HepG2 (cell line): Measurements from ENCODE around the gene SERPINA9. TPM values are rescaled to one million over a fixed set of nuclear protein-coding genes. Genes with fewer than 3 reads are reported as not detected.

Experiments used
- AGO1 ChIP-seq: fragments of 200-400 bp; formaldehyde crosslinking; IDR thresholded peaks from 2 replicates; pipeline ENCODE4 v1.6.1; 2017; ENCODE audit warnings: mild to moderate bottlenecking, low read depth, low read length, moderate library complexity; ENCODE audit not compliant: poor library complexity, severe bottlenecking
- AHR ChIP-seq: IDR thresholded peaks from 2 replicates; pipeline ENCODE4 v1.6.1; 2018; ENCODE audit warnings: missing genetic modification reagents, missing compliant biosample characterization
- GTF2F1 ChIP-seq: fragments of 150-350 bp; IDR thresholded peaks from 2 replicates; pipeline ENCODE4 v1.6.1; 2014; ENCODE audit warnings: low read length
- HDAC2 ChIP-seq: sonication (generic); formaldehyde crosslinking; IDR thresholded peaks from 2 replicates; pipeline ENCODE4 v1.4.0; 2020; ENCODE audit warnings: missing genetic modification reagents
- HIVEP1 ChIP-seq: sonication (generic); formaldehyde crosslinking; IDR thresholded peaks from 2 replicates; pipeline ENCODE4 v1.4.0; 2020; ENCODE audit warnings: mild to moderate bottlenecking, missing genetic modification reagents
- JUND ChIP-seq: sonication (generic); formaldehyde crosslinking; IDR thresholded peaks from 2 replicates; pipeline ENCODE4 v1.8.0; 2022; ENCODE audit warnings: mild to moderate bottlenecking, missing genetic modification reagents
- MATR3 ChIP-seq: sonication (generic); formaldehyde crosslinking; IDR thresholded peaks from 2 replicates; pipeline ENCODE4 v1.4.0; 2020; ENCODE audit warnings: missing genetic modification reagents
- MBNL3 ChIP-seq: fragments of 250-450 bp; sonication (Bioruptor Pico); conservative IDR thresholded peaks from 2 replicates; pipeline ENCODE4 v1.8.0; 2022; ENCODE audit warnings: mild to moderate bottlenecking, inconsistent platforms
- MTA3 ChIP-seq: sonication (generic); formaldehyde crosslinking; IDR thresholded peaks from 2 replicates; pipeline ENCODE4 v1.4.0; 2020; ENCODE audit warnings: missing genetic modification reagents
- RORA ChIP-seq: sonication (generic); formaldehyde crosslinking; IDR thresholded peaks from 2 replicates; pipeline ENCODE4 v1.5.0; 2020; ENCODE audit warnings: mild to moderate bottlenecking, missing genetic modification reagents, moderate library complexity
- SETDB1 ChIP-seq: sonication (generic); formaldehyde crosslinking; IDR thresholded peaks from 2 replicates; pipeline ENCODE4 v1.5.1; 2020; ENCODE audit warnings: missing genetic modification reagents, mild to moderate bottlenecking, borderline replicate concordance
- TMF1 ChIP-seq: sonication (generic); formaldehyde crosslinking; IDR thresholded peaks from 2 replicates; pipeline ENCODE4 v1.8.1; 2022; ENCODE audit warnings: low read depth, missing genetic modification reagents
- TOE1 ChIP-seq: sonication (generic); formaldehyde crosslinking; IDR thresholded peaks from 2 replicates; pipeline ENCODE4 v1.4.0; 2020; ENCODE audit warnings: mild to moderate bottlenecking, missing genetic modification reagents
- ZBTB8A ChIP-seq: sonication (generic); formaldehyde crosslinking; IDR thresholded peaks from 2 replicates; pipeline ENCODE4 v1.4.0; 2020; ENCODE audit warnings: mild to moderate bottlenecking, low read depth, missing genetic modification reagents, borderline replicate concordance
- ZFP36L2 ChIP-seq: sonication (generic); formaldehyde crosslinking; IDR thresholded peaks from 2 replicates; pipeline ENCODE4 v1.4.0; 2020; ENCODE audit warnings: missing genetic modification reagents
- ZFP37 ChIP-seq: sonication (generic); formaldehyde crosslinking; IDR thresholded peaks from 2 replicates; pipeline ENCODE4 v1.4.0; 2020; ENCODE audit warnings: missing genetic modification reagents, borderline replicate concordance
- ZNF33A ChIP-seq: sonication (generic); formaldehyde crosslinking; IDR thresholded peaks from 2 replicates; pipeline ENCODE4 v1.5.1; 2020; ENCODE audit warnings: missing genetic modification reagents, mild to moderate bottlenecking, moderate library complexity, borderline replicate concordance
- ZNF383 ChIP-seq: sonication (generic); formaldehyde crosslinking; IDR thresholded peaks from 2 replicates; pipeline ENCODE4 v1.4.0; 2020; ENCODE audit warnings: missing genetic modification reagents, mild to moderate bottlenecking, borderline replicate concordance
- ZNF563 ChIP-seq: sonication (generic); formaldehyde crosslinking; IDR thresholded peaks from 2 replicates; pipeline ENCODE4 v1.8.0; 2022; ENCODE audit warnings: mild to moderate bottlenecking, moderate library complexity, missing genetic modification reagents
- ZNF577 ChIP-seq: sonication (generic); formaldehyde crosslinking; IDR thresholded peaks from 2 replicates; pipeline ENCODE4 v1.4.0; 2020; ENCODE audit warnings: mild to moderate bottlenecking, low read depth, missing genetic modification reagents, borderline replicate concordance
- polyA plus RNA-seq, 8 experiments: library from polyadenylated mRNA; depleted of rRNA in 3 of 8; stranded (reverse) in 7 of 8; unstranded in 1 of 8; fragments of >200 nt; fragmentation: Illumina TruSeq in 4 of 8; extraction: Trizol in 4 of 8; gene quantifications; 2 replicates each; pipeline versions ENCODE4 v1.2.1 to v1.2.3, GENCODE V29; 2011 to 2016; ENCODE audit warnings: low read depth in 4 of 8, missing spikeins in 1 of 8, mixed read lengths in 1 of 8; ENCODE audit not compliant: insufficient read depth in 1 of 8
- total RNA-seq, 5 experiments: library from RNA; depleted of rRNA; stranded (reverse); fragments of >200 nt; fragmentation: Illumina TruSeq; extraction: Trizol; gene quantifications; 2 replicates each; pipeline ENCODE4 v1.2.3, GENCODE V29; 2016; ENCODE audit warnings: low read depth in 1 of 5
- TF ChIP-seq, protein P1 (sequence below): IDR thresholded peaks from 2 replicates; pipeline ENCODE4 v1.6.1; 2016
- TF ChIP-seq, protein P2 (sequence below): sonication (generic); formaldehyde crosslinking; IDR thresholded peaks from 2 replicates; pipeline ENCODE4 v1.9.0; 2021; ENCODE audit warnings: missing genetic modification reagents, borderline replicate concordance

SERPINA9 gene
- total and polyA plus RNA-seq, 2 of the 13 experiments (the other 11 are each of a cell fraction or from before 2014, with no cell fraction given): 0.21 TPM; not detected in 1

- no peak for TF ChIP-seq AHR (CRISPR knock-in tag)
- no peak for TF ChIP-seq MATR3 (CRISPR knock-in tag)
- TF ChIP-seq HDAC2 (CRISPR knock-in tag): peak; percentile 37; the same call in 1 of the 2 replicates
- no peak for TF ChIP-seq ZNF577
- TF ChIP-seq, protein P1, sequence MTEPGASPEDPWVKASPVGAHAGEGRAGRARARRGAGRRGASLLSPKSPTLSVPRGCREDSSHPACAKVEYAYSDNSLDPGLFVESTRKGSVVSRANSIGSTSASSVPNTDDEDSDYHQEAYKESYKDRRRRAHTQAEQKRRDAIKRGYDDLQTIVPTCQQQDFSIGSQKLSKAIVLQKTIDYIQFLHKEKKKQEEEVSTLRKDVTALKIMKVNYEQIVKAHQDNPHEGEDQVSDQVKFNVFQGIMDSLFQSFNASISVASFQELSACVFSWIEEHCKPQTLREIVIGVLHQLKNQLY: no peak
- no peak for TF ChIP-seq RORA (CRISPR knock-in tag)
- TF ChIP-seq ZBTB8A: no peak
- TF ChIP-seq ZNF383: no peak
- no peak for TF ChIP-seq MTA3
- TF ChIP-seq TOE1 (CRISPR knock-in tag): no peak
- no peak for TF ChIP-seq SETDB1
- TF ChIP-seq, protein P2, sequence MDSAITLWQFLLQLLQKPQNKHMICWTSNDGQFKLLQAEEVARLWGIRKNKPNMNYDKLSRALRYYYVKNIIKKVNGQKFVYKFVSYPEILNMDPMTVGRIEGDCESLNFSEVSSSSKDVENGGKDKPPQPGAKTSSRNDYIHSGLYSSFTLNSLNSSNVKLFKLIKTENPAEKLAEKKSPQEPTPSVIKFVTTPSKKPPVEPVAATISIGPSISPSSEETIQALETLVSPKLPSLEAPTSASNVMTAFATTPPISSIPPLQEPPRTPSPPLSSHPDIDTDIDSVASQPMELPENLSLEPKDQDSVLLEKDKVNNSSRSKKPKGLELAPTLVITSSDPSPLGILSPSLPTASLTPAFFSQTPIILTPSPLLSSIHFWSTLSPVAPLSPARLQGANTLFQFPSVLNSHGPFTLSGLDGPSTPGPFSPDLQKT (CRISPR knock-in tag): no peak
- TF ChIP-seq JUND (CRISPR knock-in tag): no peak
- no peak for TF ChIP-seq ZFP37
- TF ChIP-seq TMF1 (CRISPR knock-in tag): no peak
- no peak for TF ChIP-seq AGO1
- no peak for TF ChIP-seq ZNF563 (CRISPR knock-in tag)
- TF ChIP-seq MBNL3 (CRISPR knock-in tag): no peak
- TF ChIP-seq GTF2F1: no peak
- no peak for TF ChIP-seq ZFP36L2
- 0 out of 2 replicates have a peak, but pooled peaks have one; percentile 63 for TF ChIP-seq HIVEP1 (CRISPR knock-in tag)
- no peak for TF ChIP-seq ZNF33A (CRISPR knock-in tag)
Measured at GRCh38 chr14:94485944-94486841, 10.2 kb upstream of the SERPINA9 start (continued).
